ENCODE results near the gene C1orf159. TPM values are rescaled to one million over a fixed set of nuclear protein-coding genes. Genes with fewer than 3 reads are reported as not detected.

C1orf159 gene
- total and polyA plus RNA-seq, 2 experiments from 2014 or later = 21.7 to 36.2 TPM

DNA sequence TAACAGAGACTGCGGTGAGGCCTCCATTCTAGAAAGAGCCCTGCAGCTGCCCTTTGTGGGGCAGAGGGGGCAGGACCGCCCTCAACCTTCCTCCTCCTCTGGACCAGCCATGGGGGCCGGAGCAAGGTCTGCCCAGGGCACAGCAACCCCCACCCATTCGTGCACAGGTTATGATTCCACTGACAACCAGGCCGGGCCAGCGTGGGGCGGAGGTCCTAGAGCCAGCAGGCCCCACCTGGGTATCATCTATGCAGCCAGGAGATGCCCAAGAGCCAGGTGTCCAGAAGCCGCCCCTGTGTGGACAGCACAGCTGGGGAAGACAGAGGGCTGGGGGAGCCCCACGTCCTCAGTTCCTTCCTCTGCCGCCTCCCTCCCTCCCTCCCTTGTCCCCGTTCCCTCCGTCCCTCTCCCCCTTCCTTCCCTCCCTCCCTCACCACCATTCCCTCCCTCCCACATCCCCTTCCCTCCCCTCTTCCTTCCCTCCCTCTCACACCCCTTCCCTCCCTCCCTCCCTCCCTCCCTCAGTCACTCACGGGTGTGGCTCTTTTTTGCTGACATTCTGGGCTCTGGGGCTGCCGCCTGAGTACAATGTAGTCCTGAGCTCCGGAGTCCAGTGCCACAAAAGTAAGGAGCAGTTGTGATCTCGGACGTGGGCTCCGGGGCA lies 54.1 kb downstream of the C1orf159 start:
- TF ChIP-seq, protein P1, sequence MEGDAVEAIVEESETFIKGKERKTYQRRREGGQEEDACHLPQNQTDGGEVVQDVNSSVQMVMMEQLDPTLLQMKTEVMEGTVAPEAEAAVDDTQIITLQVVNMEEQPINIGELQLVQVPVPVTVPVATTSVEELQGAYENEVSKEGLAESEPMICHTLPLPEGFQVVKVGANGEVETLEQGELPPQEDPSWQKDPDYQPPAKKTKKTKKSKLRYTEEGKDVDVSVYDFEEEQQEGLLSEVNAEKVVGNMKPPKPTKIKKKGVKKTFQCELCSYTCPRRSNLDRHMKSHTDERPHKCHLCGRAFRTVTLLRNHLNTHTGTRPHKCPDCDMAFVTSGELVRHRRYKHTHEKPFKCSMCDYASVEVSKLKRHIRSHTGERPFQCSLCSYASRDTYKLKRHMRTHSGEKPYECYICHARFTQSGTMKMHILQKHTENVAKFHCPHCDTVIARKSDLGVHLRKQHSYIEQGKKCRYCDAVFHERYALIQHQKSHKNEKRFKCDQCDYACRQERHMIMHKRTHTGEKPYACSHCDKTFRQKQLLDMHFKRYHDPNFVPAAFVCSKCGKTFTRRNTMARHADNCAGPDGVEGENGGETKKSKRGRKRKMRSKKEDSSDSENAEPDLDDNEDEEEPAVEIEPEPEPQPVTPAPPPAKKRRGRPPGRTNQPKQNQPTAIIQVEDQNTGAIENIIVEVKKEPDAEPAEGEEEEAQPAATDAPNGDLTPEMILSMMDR (IDR thresholded peaks at IDR 0.05; ENCODE audit: low read depth, low read length) = no peak
- DNase-seq (ENCODE audit: low read depth in 1 of 2, low spot score in 1 of 2) = no peak
- Histone ChIP-seq H3K36me3 (no peaks in the 10 kb centered on the region), H3K4me1 (ENCODE audit: low read depth) (peaks cover 4% of the 10 kb centered on the region), H3K4me3 (no peak overlapping the region), H3K27ac (no peak overlapping the region), H3K27me3 (peaks cover 82% of the 10 kb centered on the region), H3K9me3 (ENCODE audit: low read depth) (no peaks in the 10 kb centered on the region)

DNA sequence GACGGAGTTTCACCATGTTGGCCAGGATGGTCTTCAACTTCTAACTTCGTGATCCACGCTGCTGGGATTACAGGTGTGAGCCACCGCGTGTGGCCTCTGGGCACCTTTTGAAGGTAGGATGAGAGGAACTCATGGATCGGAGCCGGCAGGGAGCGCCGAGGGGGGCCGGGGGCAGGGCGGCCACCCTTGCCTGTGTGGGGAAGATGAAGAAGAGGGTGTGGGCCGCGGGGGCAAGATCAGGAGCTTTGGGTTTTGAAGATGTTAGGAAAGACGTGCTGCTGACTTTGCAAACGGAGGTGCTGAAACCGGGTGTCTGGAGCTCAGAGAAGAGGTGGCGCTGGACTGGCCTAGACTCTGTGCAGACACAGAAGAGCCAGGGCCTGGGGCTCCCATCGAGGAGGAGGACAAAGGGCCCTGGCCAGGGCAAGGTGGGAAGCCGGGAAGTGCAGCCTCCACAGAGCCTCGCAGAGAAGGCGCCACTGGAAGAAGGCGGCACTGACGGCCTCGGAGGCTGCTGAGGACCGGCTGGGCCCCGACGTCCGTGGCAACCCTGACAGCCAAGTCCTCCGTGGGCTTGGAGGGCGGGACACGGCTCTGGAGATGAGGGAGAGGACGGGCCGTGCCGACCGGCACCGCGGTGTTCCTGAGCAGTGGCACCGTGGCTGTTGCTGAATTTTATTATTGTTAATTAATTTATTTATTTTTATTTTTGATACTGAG lies 55.4 kb downstream of the C1orf159 start:
- H3K4me3 ChIP-seq = no peak overlapping the region
- H3K27me3 ChIP-seq = peaks cover 76% of the 10 kb centered on the region
- H3K4me1 ChIP-seq (ENCODE audit: low read depth) = peaks cover 4% of the 10 kb centered on the region

GRCh38 chr1:1059494-1060280 lies 56.2 kb downstream of the C1orf159 start:
- TF ChIP-seq, protein P1 (IDR thresholded peaks at IDR 0.05; ENCODE audit: low read depth, low read length) = no peak
- H3K27me3 ChIP-seq = peaks cover 76% of the 10 kb centered on the region
- H3K27ac ChIP-seq = no peak overlapping the region
- DNase-seq (ENCODE audit: low read depth in 1 of 2, low spot score in 1 of 2) = peak; percentile 77 to 95
- peaks cover 4% of the 10 kb centered on the region for H3K4me1 ChIP-seq (ENCODE audit: low read depth)
- H3K36me3 ChIP-seq = no peaks in the 10 kb centered on the region
- H3K9me3 ChIP-seq (ENCODE audit: low read depth) = no peaks in the 10 kb centered on the region
- peak overlapping the region; percentile 55 for H3K4me3 ChIP-seq

More for the DNA sequence above, 55.4 kb downstream of the C1orf159 start:
- Histone ChIP-seq H3K27ac (no peak overlapping the region), H3K9me3 (ENCODE audit: low read depth) (no peaks in the 10 kb centered on the region), H3K36me3 (no peaks in the 10 kb centered on the region)
- TF ChIP-seq, protein P1 (IDR thresholded peaks at IDR 0.05; ENCODE audit: low read depth, low read length) = no peak
- DNase-seq (ENCODE audit: low read depth in 1 of 2, low spot score in 1 of 2) = no peak

GRCh38 chr1:1058921-1059493 lies 56.9 kb downstream of the C1orf159 start:
- peak in 1 of 2 donors; percentile 6 for DNase-seq (ENCODE audit: low read depth in 1 of 2, low spot score in 1 of 2)
- peak overlapping the region; percentile 55 for H3K4me3 ChIP-seq
- no peak overlapping the region for H3K27ac ChIP-seq
- H3K36me3 ChIP-seq = no peaks in the 10 kb centered on the region
- TF ChIP-seq, protein P1 (IDR thresholded peaks at IDR 0.05; ENCODE audit: low read depth, low read length) = no peak
- peaks cover 69% of the 10 kb centered on the region for H3K27me3 ChIP-seq
- H3K4me1 ChIP-seq (ENCODE audit: low read depth) = peaks cover 4% of the 10 kb centered on the region
- H3K9me3 ChIP-seq (ENCODE audit: low read depth) = no peaks in the 10 kb centered on the region
